Mesendoderm (in vitro differentiated cells): ENCODE results near the gene ASB2. TPM values are rescaled to one million over a fixed set of nuclear protein-coding genes. Genes with fewer than 3 reads are reported as not detected.

Source experiments
- DNase-seq: peaks from one replicate; pipeline ENCODE4 v3.0.0; 2013
- H2AK5ac ChIP-seq: 2 replicates; pipeline ENCODE4 v1.6.1; 2013; ENCODE audit warnings: low read length, inconsistent platforms
- H2BK120ac ChIP-seq: 2 replicates; pipeline ENCODE4 v1.6.1; 2013; ENCODE audit warnings: low read depth, mild to moderate bottlenecking, low read length, moderate library complexity, mixed read lengths
- H2BK15ac ChIP-seq: replicated peaks from 2 replicates; pipeline ENCODE4 v1.6.1; 2013; ENCODE audit warnings: low read depth, mild to moderate bottlenecking, moderate library complexity
- H2BK5ac ChIP-seq: 2 replicates; pipeline ENCODE4 v1.6.1; 2013; ENCODE audit warnings: low read length, inconsistent platforms
- H3K18ac ChIP-seq: 2 replicates; pipeline ENCODE4 v1.6.1; 2013; ENCODE audit warnings: mild to moderate bottlenecking, low read length, mixed read lengths
- H3K23ac ChIP-seq: one replicate; pipeline ENCODE4 v1.6.1; 2013; ENCODE audit warnings: low read length
- H3K27ac ChIP-seq: 2 replicates; pipeline ENCODE4 v1.5.1; 2013; ENCODE audit warnings: low read depth, mild to moderate bottlenecking, inconsistent platforms, low read length, moderate library complexity
- H3K27me3 ChIP-seq: 2 replicates; pipeline ENCODE4 v1.6.1; 2013; ENCODE audit warnings: low read length, control low read depth, mild to moderate bottlenecking, inconsistent platforms; ENCODE audit not compliant: insufficient read depth, poor library complexity
- H3K36me3 ChIP-seq: 2 replicates; pipeline ENCODE4 v1.6.1; 2013; ENCODE audit warnings: low read length, inconsistent platforms; ENCODE audit not compliant: control insufficient read depth, insufficient read depth
- H3K4ac ChIP-seq: one replicate; pipeline ENCODE4 v1.6.1; 2013; ENCODE audit warnings: low read depth, mild to moderate bottlenecking, low read length, moderate library complexity
- H3K4me1 ChIP-seq: 2 replicates; pipeline ENCODE4 v1.6.1; 2013; ENCODE audit warnings: low read depth, low read length, inconsistent platforms; ENCODE audit not compliant: control insufficient read depth
- H3K4me2 ChIP-seq: 2 replicates; pipeline ENCODE4 v1.6.1; 2013; ENCODE audit warnings: low read length
- H3K4me3 ChIP-seq: 2 replicates; pipeline ENCODE4 v1.5.1; 2013; ENCODE audit warnings: mild to moderate bottlenecking, low read length
- H3K56ac ChIP-seq: one replicate; pipeline ENCODE4 v1.6.1; 2013; ENCODE audit warnings: low read length
- H3K79me1 ChIP-seq: 2 replicates; pipeline ENCODE4 v1.6.1; 2013; ENCODE audit warnings: low read length, inconsistent platforms
- H3K79me2 ChIP-seq: 2 replicates; pipeline ENCODE4 v1.6.1; 2013; ENCODE audit warnings: mild to moderate bottlenecking, low read length; ENCODE audit not compliant: control insufficient read depth, insufficient read depth
- H3K9ac ChIP-seq: 2 replicates; pipeline ENCODE4 v1.6.1; 2013; ENCODE audit warnings: low read length, inconsistent platforms
- H4K5ac ChIP-seq: one replicate; pipeline ENCODE4 v1.6.1; 2013; ENCODE audit warnings: low read length
- H4K8ac ChIP-seq: one replicate; pipeline ENCODE4 v1.6.1; 2013; ENCODE audit warnings: low read depth, mild to moderate bottlenecking, control low read depth, low read length, moderate library complexity
- WGBS: extraction: QIAGEN DNeasy Blood & Tissue Kit; methylation state at CpG from one replicate; pipeline ENCODE4 v1.1.7; 2013; ENCODE audit warnings: low lambda C conversion rate, missing lambda C conversion rate; ENCODE audit not compliant: insufficient coverage; ENCODE audit errors: extremely low coverage; 5-methylcytosine and 5-hydroxymethylcytosine counted together
- small RNA-seq: library from polyadenylated mRNA; stranded (forward); fragments of <200 nt; extraction: miRNeasy Mini kit (QIAGEN cat#:217004); gene quantifications from one replicate; pipeline ENCODE3, GENCODE V24; 2013; ENCODE audit not compliant: insufficient read depth

ASB2 gene

DNA sequence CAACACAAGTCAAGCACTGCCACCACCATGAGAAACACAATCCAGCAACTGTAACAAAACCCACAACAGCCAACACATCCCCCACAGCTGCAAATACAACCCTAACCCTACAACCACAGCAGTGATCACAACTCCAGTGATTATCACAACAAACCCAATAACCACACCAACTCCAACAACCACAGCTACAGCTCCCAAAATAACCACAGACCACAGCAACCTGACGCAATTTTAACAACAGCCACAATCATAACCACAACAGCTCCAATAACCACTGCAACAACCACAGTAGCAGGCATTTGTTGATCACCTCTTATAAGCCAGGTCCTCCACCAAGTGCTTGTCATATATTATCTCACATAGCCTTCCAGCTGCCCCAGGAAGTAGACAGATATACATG is 91.4 kb downstream of the ASB2 start:
- H3K18ac ChIP-seq: no peak overlapping the region
- H3K79me1 ChIP-seq: no peaks in the 10 kb centered on the region
- H3K4me1 ChIP-seq: no peaks in the 10 kb centered on the region
- no peak overlapping the region for H2AK5ac ChIP-seq
- H3K79me2 ChIP-seq: no peaks in the 10 kb centered on the region
- no peak overlapping the region for H4K8ac ChIP-seq
- no peaks in the 10 kb centered on the region for H3K36me3 ChIP-seq
- no peak overlapping the region for H3K4me3 ChIP-seq
- no peak for DNase-seq
- H2BK15ac ChIP-seq: no peak overlapping the region
- no peak overlapping the region for H3K23ac ChIP-seq
- H2BK120ac ChIP-seq: no peak overlapping the region
- H3K27ac ChIP-seq: no peak overlapping the region
- H3K56ac ChIP-seq: no peak overlapping the region
- no peak overlapping the region for H4K5ac ChIP-seq
- no CpG with 5 or more reads among the region's 1 CpG for WGBS
- no peak overlapping the region for H3K4me2 ChIP-seq
- H3K4ac ChIP-seq: no peak overlapping the region
- H3K27me3 ChIP-seq: no peaks in the 10 kb centered on the region
- no peak overlapping the region for H3K9ac ChIP-seq
- no peak overlapping the region for H2BK5ac ChIP-seq

Small RNA genes within 50 kb of the gene (small RNA-seq; reads per million reads assigned to genes)
- gene MIR4506: not detected
